HG03354 (cell line): ENCODE results near the gene OR2T34.
A peak's percentile ranks its signal among the peaks of the same experiment; 100 is the strongest.
"Not testable (repeated sequence)": the region's sequence is repeated elsewhere in the genome, so short reads cannot be mapped to it uniquely, and the experiment has no call there.

Experiments used
- ATAC-seq: cut with Tn5 transposase; IDR thresholded peaks from one replicate; pipeline ENCODE4 v1.9.1; 2021; ENCODE audit warnings: mild to moderate bottlenecking; ENCODE audit not compliant: unreplicated experiment, poor library complexity, severe bottlenecking

OR2T34 gene

DNA sequence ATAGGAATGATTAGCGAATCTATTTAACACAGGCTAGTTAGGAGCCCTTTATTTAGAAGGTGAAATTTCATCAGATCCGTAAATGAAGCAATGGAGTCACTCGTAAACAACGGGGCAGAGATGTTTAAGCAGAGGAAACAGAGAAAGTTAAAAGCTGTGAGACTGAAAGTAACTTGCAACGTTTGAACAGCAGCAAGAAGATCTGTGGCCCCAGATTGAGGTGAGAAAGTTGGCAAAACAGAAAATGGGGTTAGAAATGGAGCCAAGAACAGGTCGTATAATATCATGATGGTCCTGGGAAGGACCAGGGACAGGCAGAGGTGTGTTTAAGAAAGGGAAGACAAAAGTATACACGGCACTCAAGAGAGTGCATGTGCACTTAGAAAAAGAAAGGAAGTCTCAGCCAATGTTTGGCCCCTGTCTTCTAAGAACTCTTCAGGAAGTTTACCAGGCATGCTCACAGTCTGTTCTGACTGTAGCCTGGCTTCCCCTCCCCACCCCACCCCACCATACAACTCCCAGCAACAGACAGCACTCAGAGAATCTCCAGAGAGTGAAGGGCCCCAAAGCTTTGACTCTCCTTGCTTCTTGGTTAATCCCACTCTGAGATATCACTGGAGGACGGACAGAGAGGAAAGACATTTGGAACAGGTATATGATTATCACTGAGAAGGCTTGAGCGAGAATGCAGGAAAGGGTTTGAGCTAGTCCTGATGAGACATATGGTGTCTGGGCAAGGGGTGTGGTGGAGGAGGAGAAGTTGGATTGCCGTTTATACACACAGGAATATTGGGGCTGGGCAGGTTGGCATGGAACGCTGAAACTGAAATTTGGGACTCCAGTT lies 8.8 kb downstream of the OR2T34 start:
- peak; percentile 81 for ATAC-seq

DNA sequence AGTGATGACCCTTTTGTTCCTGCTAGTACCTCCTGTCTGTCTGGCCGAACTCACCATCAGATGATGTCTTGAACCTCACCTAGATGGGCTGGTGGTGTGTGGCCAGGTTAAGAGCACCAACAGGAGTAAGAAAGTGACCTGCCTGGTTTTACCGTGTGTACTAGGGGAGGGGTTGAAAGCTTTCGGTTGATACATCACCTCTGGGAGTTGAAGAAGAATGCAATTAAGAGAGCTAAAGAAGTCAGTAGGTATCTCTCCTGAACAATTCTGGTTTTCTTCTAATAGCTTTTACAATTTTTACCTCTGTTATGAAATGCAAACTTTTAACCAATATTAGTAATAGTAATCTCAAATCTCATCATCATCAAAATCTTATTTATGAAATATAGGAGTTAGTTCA lies 11.9 kb downstream of the OR2T34 start, which contains the start of gene OR2T29:
TSS of gene OR2T29 (minus strand) at position 101 of the 400 bp plus-strand sequence. CDS start 3,281 bp downstream, outside the sequence.
- ATAC-seq, result not testable (repeated sequence)

DNA sequence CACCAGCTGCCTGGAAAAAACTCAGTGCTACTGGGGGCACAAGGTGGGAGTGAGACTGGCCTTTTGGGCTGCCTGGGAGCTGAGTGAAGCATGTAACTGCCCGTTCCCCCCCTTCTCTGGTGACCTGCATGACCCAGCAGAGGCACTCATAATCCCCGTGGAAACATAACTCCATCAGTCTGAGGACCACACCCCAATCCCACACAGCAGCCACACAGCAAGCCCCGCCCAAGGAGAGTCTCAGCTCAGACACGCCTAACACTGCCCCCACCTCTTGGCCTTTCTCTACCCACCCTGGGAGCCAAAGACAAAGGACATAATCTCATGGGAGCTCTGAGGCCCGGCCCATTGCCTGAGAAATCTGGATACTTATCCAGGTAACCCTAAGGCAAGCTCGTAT lies 23.5 kb downstream of the OR2T34 start:
- not testable (repeated sequence) for ATAC-seq

DNA sequence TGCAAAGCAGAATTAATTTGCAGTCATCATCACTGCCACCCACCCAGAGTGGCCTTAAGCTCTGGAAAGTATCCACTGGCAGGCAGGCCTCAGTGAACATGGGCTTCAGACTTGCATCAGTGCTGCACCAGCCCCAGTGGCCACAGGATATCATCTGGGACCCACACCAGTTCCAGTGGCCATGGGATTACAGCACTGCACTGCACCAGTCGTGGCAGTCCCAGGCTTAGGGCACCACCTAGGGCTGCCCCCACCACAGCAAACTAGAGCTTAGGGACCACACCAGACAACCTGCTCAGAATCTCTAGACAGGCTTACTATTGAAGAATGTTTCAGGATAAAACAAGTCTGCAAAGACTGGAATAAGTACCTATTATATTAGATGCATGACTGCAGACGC lies 27.2 kb downstream of the OR2T34 start:
- ATAC-seq, result not testable (repeated sequence)

DNA sequence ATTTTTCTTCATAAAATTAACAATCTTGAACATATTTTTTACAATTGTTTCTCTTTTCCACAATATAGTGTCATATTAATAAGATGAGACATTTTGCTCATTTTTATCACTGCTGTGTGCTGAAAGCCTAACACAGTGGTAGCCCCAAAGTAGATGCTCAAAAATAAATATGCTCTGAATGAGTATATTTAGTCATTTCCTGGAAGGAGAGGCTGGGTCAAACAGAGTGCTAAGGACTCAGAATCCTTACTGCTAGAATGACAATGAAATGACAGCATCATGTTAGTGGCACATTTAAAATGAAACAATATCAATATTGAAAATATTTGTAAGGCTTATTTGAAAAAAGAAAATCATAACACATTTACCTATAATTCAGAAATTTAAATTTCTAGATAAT lies 37.1 kb downstream of the OR2T34 start:
- ATAC-seq, result peak; percentile 51
